ENCODE measurements around the gene FGF6. TPM values are rescaled to one million over a fixed set of nuclear protein-coding genes. Genes with fewer than 3 reads are reported as not detected.

Gene FGF6
- total RNA-seq, 2 experiments from 2014 or later: not detected

GRCh38 chr12:4433745-4434058 is 11.9 kb downstream of the FGF6 start:
- no peaks in the 10 kb centered on the region for H3K27me3 ChIP-seq (ENCODE audit: control insufficient read depth in 1 of 2, insufficient read depth in 2 of 2, low read length in 2 of 2)
- DNase-seq (no peak), ATAC-seq (ENCODE audit: poor library complexity) (no peak)
- H3K9me3 ChIP-seq (ENCODE audit: control insufficient read depth in 1 of 2, insufficient read depth in 1 of 2, low read length in 2 of 2): no peaks in the 10 kb centered on the region
- Mint-ChIP-seq H3K27me3 (no peaks in the 10 kb centered on the region), H3K9me3 (no peaks in the 10 kb centered on the region), H3K4me1 (ENCODE audit: low read depth) (no peaks in the 10 kb centered on the region), H3K27ac (no peak overlapping the region), H3K36me3 (ENCODE audit: low read depth) (no peaks in the 10 kb centered on the region), H3K4me3 (no peak overlapping the region)
- TF ChIP-seq, protein P1, sequence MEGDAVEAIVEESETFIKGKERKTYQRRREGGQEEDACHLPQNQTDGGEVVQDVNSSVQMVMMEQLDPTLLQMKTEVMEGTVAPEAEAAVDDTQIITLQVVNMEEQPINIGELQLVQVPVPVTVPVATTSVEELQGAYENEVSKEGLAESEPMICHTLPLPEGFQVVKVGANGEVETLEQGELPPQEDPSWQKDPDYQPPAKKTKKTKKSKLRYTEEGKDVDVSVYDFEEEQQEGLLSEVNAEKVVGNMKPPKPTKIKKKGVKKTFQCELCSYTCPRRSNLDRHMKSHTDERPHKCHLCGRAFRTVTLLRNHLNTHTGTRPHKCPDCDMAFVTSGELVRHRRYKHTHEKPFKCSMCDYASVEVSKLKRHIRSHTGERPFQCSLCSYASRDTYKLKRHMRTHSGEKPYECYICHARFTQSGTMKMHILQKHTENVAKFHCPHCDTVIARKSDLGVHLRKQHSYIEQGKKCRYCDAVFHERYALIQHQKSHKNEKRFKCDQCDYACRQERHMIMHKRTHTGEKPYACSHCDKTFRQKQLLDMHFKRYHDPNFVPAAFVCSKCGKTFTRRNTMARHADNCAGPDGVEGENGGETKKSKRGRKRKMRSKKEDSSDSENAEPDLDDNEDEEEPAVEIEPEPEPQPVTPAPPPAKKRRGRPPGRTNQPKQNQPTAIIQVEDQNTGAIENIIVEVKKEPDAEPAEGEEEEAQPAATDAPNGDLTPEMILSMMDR (IDR thresholded peaks at IDR 0.05): no peak
- CTCF ChIA-PET: no interaction called here
- intact Hi-C loops (cut with DNase I, micrococcal nuclease): no loop called here
- H3K4me3 ChIP-seq (ENCODE audit: low read length): no peak overlapping the region
- no peaks in the 10 kb centered on the region for H3K4me1 ChIP-seq (ENCODE audit: insufficient read depth, low read length)
- no peak overlapping the region for H3K27ac ChIP-seq (ENCODE audit: low read depth in 1 of 2, low read length in 2 of 2)
- H3K36me3 ChIP-seq (ENCODE audit: insufficient read depth, low read length): no peaks in the 10 kb centered on the region
- POLR2A ChIA-PET: no interaction called here

DNA sequence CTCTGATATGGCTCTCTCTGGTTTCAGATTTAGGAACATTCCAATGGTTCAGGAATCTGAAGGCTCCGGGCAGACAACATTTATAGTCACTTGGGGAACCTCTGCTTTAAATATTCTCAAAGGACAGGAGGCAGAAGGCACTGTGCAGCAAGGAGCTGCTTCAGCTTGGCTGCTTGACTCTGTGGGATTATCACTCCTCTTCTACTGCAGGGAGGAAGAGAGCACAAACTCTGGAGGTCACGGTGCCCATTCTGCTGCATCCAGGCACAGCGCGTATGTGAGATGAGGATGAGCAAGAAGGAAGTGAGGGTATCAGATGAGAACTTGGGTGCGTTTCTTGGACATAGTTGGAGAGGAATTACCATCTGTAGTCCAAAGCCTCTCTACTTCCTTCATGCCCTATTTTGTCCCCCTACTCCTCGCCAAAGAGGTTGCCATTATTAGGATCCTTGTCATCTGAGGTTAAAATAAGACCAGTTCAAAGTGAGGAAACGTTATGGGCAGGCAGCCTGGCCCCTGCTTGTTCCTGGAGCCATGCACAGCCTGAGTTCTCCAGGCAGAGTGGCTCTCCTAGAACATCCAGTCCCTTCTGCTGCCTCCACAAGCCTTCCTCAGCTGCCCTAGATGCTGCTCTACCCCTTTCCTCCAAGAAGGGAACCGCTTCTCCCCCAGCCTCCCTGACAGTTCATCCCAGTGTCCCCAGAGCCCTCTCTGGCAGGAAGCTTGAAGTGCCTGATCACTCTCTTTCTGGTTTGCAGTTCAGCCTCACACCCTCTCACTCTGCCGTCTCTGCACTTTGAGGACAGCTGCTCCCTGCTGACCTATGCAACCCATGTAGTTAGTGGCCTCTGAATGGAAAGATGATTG is 12.5 kb downstream of the FGF6 start:
- TF ChIP-seq, protein P1 (IDR thresholded peaks at IDR 0.05): no peak
- DNase-seq: no peak
- no peaks in the 10 kb centered on the region for H3K27me3 Mint-ChIP-seq
- no peaks in the 10 kb centered on the region for H3K36me3 Mint-ChIP-seq (ENCODE audit: low read depth)
- no peak overlapping the region for H3K4me3 Mint-ChIP-seq
- no peaks in the 10 kb centered on the region for H3K9me3 Mint-ChIP-seq
- POLR2A ChIA-PET: no interaction called here
- no peak overlapping the region for H3K27ac ChIP-seq (ENCODE audit: low read depth in 1 of 2, low read length in 2 of 2)
- H3K27ac Mint-ChIP-seq: no peak overlapping the region
- H3K36me3 ChIP-seq (ENCODE audit: insufficient read depth, low read length): no peaks in the 10 kb centered on the region
- CTCF ChIA-PET: no interaction called here
- intact Hi-C loops (cut with DNase I, micrococcal nuclease): no loop called here
- no peak for ATAC-seq (ENCODE audit: poor library complexity)
- no peaks in the 10 kb centered on the region for H3K4me1 ChIP-seq (ENCODE audit: insufficient read depth, low read length)
- no peak overlapping the region for H3K4me3 ChIP-seq (ENCODE audit: low read length)
- H3K4me1 Mint-ChIP-seq (ENCODE audit: low read depth): no peaks in the 10 kb centered on the region
- H3K9me3 ChIP-seq (ENCODE audit: control insufficient read depth in 1 of 2, insufficient read depth in 1 of 2, low read length in 2 of 2): no peaks in the 10 kb centered on the region
- H3K27me3 ChIP-seq (ENCODE audit: control insufficient read depth in 1 of 2, insufficient read depth in 2 of 2, low read length in 2 of 2): no peaks in the 10 kb centered on the region

DNA sequence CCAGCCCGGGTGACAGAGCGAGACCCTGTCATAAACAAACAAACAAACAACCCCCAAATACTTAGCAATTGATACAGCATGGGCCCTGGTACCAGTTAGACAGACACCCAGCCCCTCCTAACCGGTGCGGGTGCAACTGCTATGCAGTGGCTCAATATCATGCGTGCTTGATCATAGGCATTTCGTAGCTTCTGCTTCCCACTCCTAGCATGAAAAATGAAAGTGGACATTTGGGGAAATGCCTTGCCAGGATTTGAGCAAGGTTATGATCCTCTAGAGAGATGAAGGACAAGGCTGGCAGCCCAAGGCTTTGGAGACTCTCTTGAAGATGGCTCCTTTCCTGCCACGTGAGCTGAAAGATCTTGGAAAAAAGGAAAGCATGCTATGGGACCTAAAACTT is 13.7 kb downstream of the FGF6 start:
- intact Hi-C loops (cut with DNase I, micrococcal nuclease): no loop called here
- no peak for DNase-seq
- Histone ChIP-seq H3K9me3 (ENCODE audit: control insufficient read depth in 1 of 2, insufficient read depth in 1 of 2, low read length in 2 of 2) (no peaks in the 10 kb centered on the region), H3K27me3 (ENCODE audit: control insufficient read depth in 1 of 2, insufficient read depth in 2 of 2, low read length in 2 of 2) (no peaks in the 10 kb centered on the region), H3K4me3 (ENCODE audit: low read length) (no peak overlapping the region), H3K4me1 (ENCODE audit: insufficient read depth, low read length) (no peaks in the 10 kb centered on the region), H3K27ac (ENCODE audit: low read depth in 1 of 2, low read length in 2 of 2) (no peak overlapping the region), H3K36me3 (ENCODE audit: insufficient read depth, low read length) (no peaks in the 10 kb centered on the region)
- CTCF ChIA-PET: no interaction called here
- Mint-ChIP-seq H3K4me1 (ENCODE audit: low read depth) (no peaks in the 10 kb centered on the region), H3K36me3 (ENCODE audit: low read depth) (no peaks in the 10 kb centered on the region), H3K27ac (no peak overlapping the region), H3K4me3 (no peak overlapping the region), H3K9me3 (no peaks in the 10 kb centered on the region), H3K27me3 (no peaks in the 10 kb centered on the region)
- ATAC-seq (ENCODE audit: poor library complexity): no peak
- TF ChIP-seq, protein P1 (IDR thresholded peaks at IDR 0.05): no peak
- POLR2A ChIA-PET: no interaction called here
